GF-D8 (cell line): Measurements from ENCODE around the gene CMIP.

ENCODE experiments used
- DNase-seq: peaks from one replicate; lab custom pipeline; 2025; lab: John Stamatoyannopoulos, UW

CMIP gene

GRCh38 chr16:81607006-81607405 lies 162.4 kb downstream of the CMIP start:
- DNase-seq: no peak

- DNase-seq: no peak
Observed at GRCh38 chr16:81607805-81608522, 163.4 kb downstream of the CMIP start.

- no peak for DNase-seq
Observed at GRCh38 chr16:81608523-81609209, 164.1 kb downstream of the CMIP start.

- no peak for DNase-seq
Observed at GRCh38 chr16:81609323-81609892, 164.8 kb downstream of the CMIP start.

GRCh38 chr16:81610144-81610842 lies 165.7 kb downstream of the CMIP start:
- DNase-seq: no peak

GRCh38 chr16:81610936-81611335 lies 166.3 kb downstream of the CMIP start:
- no peak for DNase-seq

- no peak for DNase-seq
Observed at GRCh38 chr16:81611721-81612120, 167.1 kb downstream of the CMIP start.

GRCh38 chr16:81612351-81613163 lies 167.9 kb downstream of the CMIP start:
- no peak for DNase-seq

- no peak for DNase-seq
Observed at GRCh38 chr16:81614171-81614570, 169.6 kb downstream of the CMIP start.

GRCh38 chr16:81614654-81615359 lies 170.2 kb downstream of the CMIP start:
- no peak for DNase-seq

- DNase-seq: no peak
Observed at GRCh38 chr16:81615411-81615810, 170.8 kb downstream of the CMIP start.

- no peak for DNase-seq
Observed at GRCh38 chr16:81615833-81616232, 171.2 kb downstream of the CMIP start.

- no peak for DNase-seq
Observed at GRCh38 chr16:81616321-81617020, 171.9 kb downstream of the CMIP start.

- DNase-seq: no peak
Observed at GRCh38 chr16:81617021-81617346, 172.4 kb downstream of the CMIP start.

GRCh38 chr16:81618187-81618586 lies 173.6 kb downstream of the CMIP start:
- DNase-seq: no peak

GRCh38 chr16:81618661-81619060 lies 174.1 kb downstream of the CMIP start:
- DNase-seq: no peak

- DNase-seq: no peak
Observed at GRCh38 chr16:81620029-81620428, 175.4 kb downstream of the CMIP start.

GRCh38 chr16:81620796-81621195 lies 176.2 kb downstream of the CMIP start:
- DNase-seq: no peak

- no peak for DNase-seq
Observed at GRCh38 chr16:81621496-81621895, 176.9 kb downstream of the CMIP start.

- DNase-seq: peak; percentile 12
Observed at GRCh38 chr16:81623365-81624102, 178.9 kb downstream of the CMIP start.
